ENCODE data around the gene ACOX3. TPM values are rescaled to one million over a fixed set of nuclear protein-coding genes. Genes with fewer than 3 reads are reported as not detected.

ACOX3 gene
- total RNA-seq, 1 experiment from 2014 or later, result 11.0 TPM

GRCh38 chr4:8321220-8321619 lies 119.3 kb downstream of the ACOX3 start:
- no peak overlapping the region for H3K4me3 Mint-ChIP-seq (ENCODE audit: low read depth, unreplicated experiment)
- H3K27me3 Mint-ChIP-seq (ENCODE audit: unreplicated experiment), result no peaks in the 10 kb centered on the region
- no peaks in the 10 kb centered on the region for H3K36me3 Mint-ChIP-seq (ENCODE audit: insufficient read depth, unreplicated experiment)
- H3K9me3 Mint-ChIP-seq (ENCODE audit: low read depth, unreplicated experiment), result no peaks in the 10 kb centered on the region
- BruUV-seq (replicated peaks), result no TSS peak
- H3K4me1 Mint-ChIP-seq (ENCODE audit: low read depth, unreplicated experiment), result no peaks in the 10 kb centered on the region
- no peak for TF ChIP-seq CTCF (IDR thresholded peaks at IDR 0.05; ENCODE audit: unreplicated experiment)
- DNase-seq, result no peak
- intact Hi-C loops (cut with micrococcal nuclease; ENCODE audit: unreplicated experiment), result no loop called here
- no peak overlapping the region for H3K27ac Mint-ChIP-seq (ENCODE audit: unreplicated experiment)
- CTCF ChIA-PET, result no interaction called here

- H3K4me1 Mint-ChIP-seq (ENCODE audit: low read depth, unreplicated experiment), result peaks cover 6% of the 10 kb centered on the region
- no peaks in the 10 kb centered on the region for H3K27me3 Mint-ChIP-seq (ENCODE audit: unreplicated experiment)
- no peak for TF ChIP-seq CTCF (IDR thresholded peaks at IDR 0.05; ENCODE audit: unreplicated experiment)
- intact Hi-C loops (cut with micrococcal nuclease; ENCODE audit: unreplicated experiment), result no loop called here
- no TSS peak for BruUV-seq (replicated peaks)
- no peak overlapping the region for H3K27ac Mint-ChIP-seq (ENCODE audit: unreplicated experiment)
- CTCF ChIA-PET, result no interaction called here
- H3K9me3 Mint-ChIP-seq (ENCODE audit: low read depth, unreplicated experiment), result no peaks in the 10 kb centered on the region
- no peak overlapping the region for H3K4me3 Mint-ChIP-seq (ENCODE audit: low read depth, unreplicated experiment)
- H3K36me3 Mint-ChIP-seq (ENCODE audit: insufficient read depth, unreplicated experiment), result peaks cover 4% of the 10 kb centered on the region
- no peak for DNase-seq
These were observed 120.2 kb downstream of the ACOX3 start for GRCh38 chr4:8320386-8320750.

- Mint-ChIP-seq H3K27me3 (ENCODE audit: unreplicated experiment) (no peaks in the 10 kb centered on the region), H3K36me3 (ENCODE audit: insufficient read depth, unreplicated experiment) (peaks cover 4% of the 10 kb centered on the region), H3K9me3 (ENCODE audit: low read depth, unreplicated experiment) (no peaks in the 10 kb centered on the region), H3K27ac (ENCODE audit: unreplicated experiment) (no peak overlapping the region), H3K4me3 (ENCODE audit: low read depth, unreplicated experiment) (no peak overlapping the region), H3K4me1 (ENCODE audit: low read depth, unreplicated experiment) (peaks cover 11% of the 10 kb centered on the region)
- CTCF ChIA-PET, result no interaction called here
- DNase-seq, result no peak
- intact Hi-C loops (cut with micrococcal nuclease; ENCODE audit: unreplicated experiment), result no loop called here
- no peak for TF ChIP-seq CTCF (IDR thresholded peaks at IDR 0.05; ENCODE audit: unreplicated experiment)
- BruUV-seq (replicated peaks), result no TSS peak
These were observed 120.7 kb downstream of the ACOX3 start for GRCh38 chr4:8319731-8320385.

- Mint-ChIP-seq H3K27ac (ENCODE audit: unreplicated experiment) (no peak overlapping the region), H3K4me1 (ENCODE audit: low read depth, unreplicated experiment) (peaks cover 12% of the 10 kb centered on the region), H3K4me3 (ENCODE audit: low read depth, unreplicated experiment) (no peak overlapping the region), H3K9me3 (ENCODE audit: low read depth, unreplicated experiment) (no peaks in the 10 kb centered on the region), H3K27me3 (ENCODE audit: unreplicated experiment) (no peaks in the 10 kb centered on the region), H3K36me3 (ENCODE audit: insufficient read depth, unreplicated experiment) (peaks cover 4% of the 10 kb centered on the region)
- TF ChIP-seq CTCF (IDR thresholded peaks at IDR 0.05; ENCODE audit: unreplicated experiment), result no peak
- no peak for DNase-seq
- CTCF ChIA-PET, result no interaction called here
- intact Hi-C loops (cut with micrococcal nuclease; ENCODE audit: unreplicated experiment), result no loop called here
- no TSS peak for BruUV-seq (replicated peaks)
These were observed 121.5 kb downstream of the ACOX3 start for GRCh38 chr4:8319061-8319460.
